GM12878 (cell line): ENCODE results near the gene VWA8. TPM values are rescaled to one million over a fixed set of nuclear protein-coding genes. Genes with fewer than 3 reads are reported as not detected.

ENCODE experiments used
- CEBPZ ChIP-seq: fragments of 150-350 bp; IDR thresholded peaks from 2 replicates; pipeline ENCODE4 v1.6.1; 2016; ENCODE audit warnings: low read depth, low read length
- EED ChIP-seq: sonication (generic); IDR thresholded peaks from 2 replicates; pipeline ENCODE4 v1.6.1; 2016; ENCODE audit warnings: antibody characterized with exemption, low read depth
- ESRRA ChIP-seq: IDR thresholded peaks from 2 replicates; pipeline ENCODE4 v1.6.1; 2012; ENCODE audit warnings: mild to moderate bottlenecking, low read length, improper control_type of control experiment
- FOS ChIP-seq: IDR thresholded peaks from 3 replicates; pipeline ENCODE4 v1.6.1; 2011; ENCODE audit warnings: borderline replicate concordance; ENCODE audit not compliant: insufficient read length; ENCODE audit errors: extremely low read depth
- MLLT1 ChIP-seq: fragments of 450-650 bp; IDR thresholded peaks from 2 replicates; pipeline ENCODE4 v1.6.1; 2016; ENCODE audit warnings: mild to moderate bottlenecking
- NR2C2 ChIP-seq: IDR thresholded peaks from 2 replicates; pipeline ENCODE4 v1.6.1; 2011; ENCODE audit warnings: borderline replicate concordance, low read depth; ENCODE audit not compliant: control insufficient read depth, insufficient read length
- TCF3 ChIP-seq: IDR thresholded peaks from 2 replicates; pipeline ENCODE4 v1.6.1; 2012; ENCODE audit warnings: low read depth, mild to moderate bottlenecking, low read length, borderline replicate concordance; ENCODE audit not compliant: insufficient read depth
- ZBTB4 ChIP-seq: fragments of 450-650 bp; formaldehyde crosslinking; IDR thresholded peaks from 2 replicates; pipeline ENCODE4 v1.4.0; 2022; ENCODE audit warnings: mild to moderate bottlenecking, moderate library complexity
- ZNF207 ChIP-seq: fragments of 450-650 bp; IDR thresholded peaks from 2 replicates; pipeline ENCODE4 v1.6.1; 2014; ENCODE audit warnings: antibody characterized with exemption, mild to moderate bottlenecking, borderline replicate concordance
- polyA plus RNA-seq, 11 experiments: library from polyadenylated mRNA; depleted of rRNA in 4 of 11; unstranded in 6 of 11; stranded (reverse) in 5 of 11; fragments of >200 nt; fragmentation: Nextera tagmentation in 4 of 11; fragmentation: Illumina TruSeq in 1 of 11; extraction: Ambion mirVana in 4 of 11; extraction: Trizol in 1 of 11; gene quantifications; 1 replicate in 1 of 11; 2 replicates in 10 of 11; pipeline versions ENCODE4 v1.2.1 to v1.2.3, GENCODE V29; 2011 to 2016; ENCODE audit warnings: inconsistent platforms in 2 of 11, missing spikeins in 2 of 11, low read depth in 1 of 11
- total RNA-seq, 4 experiments: library from RNA; depleted of rRNA in 3 of 4; stranded (reverse); fragments of >200 nt in 3 of 4; fragmentation: Illumina TruSeq in 1 of 4; extraction: Trizol in 1 of 4; gene quantifications; 2 replicates each; pipeline versions ENCODE4 v1.2.1 to v1.2.3, GENCODE V29; 2013 to 2021
- TF ChIP-seq, protein P1 (sequence below): fragments of 150-350 bp; IDR thresholded peaks from 2 replicates; pipeline ENCODE4 v1.6.1; 2014; ENCODE audit warnings: mild to moderate bottlenecking, low read depth, low read length

VWA8 gene
- total and polyA plus RNA-seq, 10 of the 15 experiments (the other 5 are each of a cell fraction or from before 2014, with no cell fraction given): 3.0 to 21.8 (median 13.5) TPM

- TF ChIP-seq ZBTB4 (no peak), ESRRA (no peak), FOS (no peak), TCF3 (no peak), NR2C2 (no peak), ZNF207 (no peak), EED (no peak), MLLT1 (no peak), CEBPZ (no peak)
- TF ChIP-seq, protein P1, sequence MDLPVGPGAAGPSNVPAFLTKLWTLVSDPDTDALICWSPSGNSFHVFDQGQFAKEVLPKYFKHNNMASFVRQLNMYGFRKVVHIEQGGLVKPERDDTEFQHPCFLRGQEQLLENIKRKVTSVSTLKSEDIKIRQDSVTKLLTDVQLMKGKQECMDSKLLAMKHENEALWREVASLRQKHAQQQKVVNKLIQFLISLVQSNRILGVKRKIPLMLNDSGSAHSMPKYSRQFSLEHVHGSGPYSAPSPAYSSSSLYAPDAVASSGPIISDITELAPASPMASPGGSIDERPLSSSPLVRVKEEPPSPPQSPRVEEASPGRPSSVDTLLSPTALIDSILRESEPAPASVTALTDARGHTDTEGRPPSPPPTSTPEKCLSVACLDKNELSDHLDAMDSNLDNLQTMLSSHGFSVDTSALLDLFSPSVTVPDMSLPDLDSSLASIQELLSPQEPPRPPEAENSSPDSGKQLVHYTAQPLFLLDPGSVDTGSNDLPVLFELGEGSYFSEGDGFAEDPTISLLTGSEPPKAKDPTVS: no peak
Observed at GRCh38 chr13:41680900-41681299, 280.0 kb downstream of the VWA8 start (continued).
